Activated CD4-positive, alpha-beta T cell treated with anti-CD3 and anti-CD28 coated beads, Interleukin-2, amount 10 ng/mL, durations not matched to agents 24 days and 14 days (primary cell): ENCODE results near the gene MAN2A1. TPM values are rescaled to one million over a fixed set of nuclear protein-coding genes. Genes with fewer than 3 reads are reported as not detected.

ENCODE experiments used
- DNase-seq: peaks from one replicate; pipeline ENCODE4 v3.0.0; 2022
- H3K27ac Mint-ChIP-seq: one replicate; pipeline ENCODE4 v1.8.0; 2022; ENCODE audit warnings: mild to moderate bottlenecking, mixed read lengths
- H3K27me3 Mint-ChIP-seq: one replicate; pipeline ENCODE4 v1.8.0; 2022; ENCODE audit warnings: mixed read lengths
- H3K36me3 Mint-ChIP-seq: one replicate; pipeline ENCODE4 v1.8.0; 2022; ENCODE audit warnings: low read depth, mild to moderate bottlenecking, mixed read lengths
- H3K4me1 Mint-ChIP-seq: one replicate; pipeline ENCODE4 v1.8.0; 2021; ENCODE audit warnings: mixed read lengths
- H3K4me3 Mint-ChIP-seq: one replicate; pipeline ENCODE4 v1.8.0; 2022; ENCODE audit warnings: mild to moderate bottlenecking, moderate library complexity, mixed read lengths
- H3K9me3 Mint-ChIP-seq: one replicate; pipeline ENCODE4 v1.8.0; 2021; ENCODE audit warnings: mixed read lengths
- intact Hi-C: fragments of 100-400 bp; cut with micrococcal nuclease; formaldehyde crosslinking; loops from one replicate; pipeline ENCODE4 v1.15.1; 2023
- total RNA-seq: library from RNA; stranded (reverse); gene quantifications from 2 replicates; pipeline ENCODE4 v1.2.3, GENCODE V29; 2022

MAN2A1 gene
- total RNA-seq, result 32.9 and 33.6 TPM in 2 replicates

DNA sequence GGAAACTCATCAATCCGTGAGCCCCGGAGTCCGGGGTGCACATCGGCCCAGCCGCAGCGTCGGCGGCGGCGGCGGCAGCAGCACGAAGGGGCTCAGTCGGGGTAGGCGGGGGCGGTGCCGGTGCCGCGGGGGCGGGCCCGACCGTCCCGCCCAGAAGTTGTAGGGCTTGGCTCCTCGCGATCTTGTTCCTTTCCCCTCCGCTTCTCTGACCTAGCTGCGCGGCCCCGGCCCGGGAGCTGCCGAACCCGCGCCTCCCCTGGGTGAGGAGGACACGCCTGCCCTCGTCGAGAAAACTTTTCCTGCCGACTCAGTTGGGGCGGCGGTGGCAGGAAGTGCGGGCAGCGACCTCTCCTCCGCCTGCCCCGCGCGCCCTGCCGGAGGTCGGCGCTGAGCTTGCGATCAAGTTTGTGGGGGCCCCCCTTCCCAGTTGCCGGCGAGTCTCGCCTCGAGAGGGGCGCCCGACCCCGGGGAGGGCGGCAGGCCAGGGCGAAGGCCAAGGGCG is at the start of gene MAN2A1:
MAN2A1 (plus strand) TSS at position 188 of the 502 bp plus-strand sequence. CDS start 491 bp downstream, outside the sequence.
- Mint-ChIP-seq H3K36me3 (peaks cover 12% of the 10 kb centered on the region), H3K4me1 (peaks cover 40% of the 10 kb centered on the region), H3K27me3 (peaks cover 3% of the 10 kb centered on the region), H3K27ac (peak within 1 kb of the TSS; percentile 95), H3K9me3 (peaks cover 6% of the 10 kb centered on the region), H3K4me3 (peak within 1 kb of the TSS; percentile 93)
- intact Hi-C loops, result loop anchor here (1.0 to 10.0 kb wide), 12 partner anchors 98 to 1309 kb away; partner anchors contain the start of gene SLC25A46
- peak; percentile 94 for DNase-seq

GRCh38 chr5:109640976-109641375 is 48.8 kb upstream of the MAN2A1 start:
- no peak for DNase-seq
- Mint-ChIP-seq H3K9me3 (peaks cover 7% of the 10 kb centered on the region), H3K4me3 (no peak overlapping the region), H3K36me3 (no peaks in the 10 kb centered on the region), H3K27ac (no peak overlapping the region), H3K27me3 (peaks cover 4% of the 10 kb centered on the region), H3K4me1 (no peaks in the 10 kb centered on the region)
- intact Hi-C loops, result no loop called here

- peaks cover 7% of the 10 kb centered on the region for H3K9me3 Mint-ChIP-seq
- DNase-seq, result no peak
- H3K27me3 Mint-ChIP-seq, result no peaks in the 10 kb centered on the region
- intact Hi-C loops, result no loop called here
- no peaks in the 10 kb centered on the region for H3K36me3 Mint-ChIP-seq
- no peak overlapping the region for H3K4me3 Mint-ChIP-seq
- no peaks in the 10 kb centered on the region for H3K4me1 Mint-ChIP-seq
- H3K27ac Mint-ChIP-seq, result no peak overlapping the region
These were observed 45.9 kb upstream of the MAN2A1 start for GRCh38 chr5:109643791-109644350.

- H3K4me1 Mint-ChIP-seq, result no peaks in the 10 kb centered on the region
- H3K9me3 Mint-ChIP-seq, result peaks cover 7% of the 10 kb centered on the region
- H3K27ac Mint-ChIP-seq, result no peak overlapping the region
- no peak for DNase-seq
- intact Hi-C loops, result no loop called here
- H3K36me3 Mint-ChIP-seq, result no peaks in the 10 kb centered on the region
- no peak overlapping the region for H3K4me3 Mint-ChIP-seq
- H3K27me3 Mint-ChIP-seq, result no peaks in the 10 kb centered on the region
These were observed 44.9 kb upstream of the MAN2A1 start for GRCh38 chr5:109644829-109645228.

DNA sequence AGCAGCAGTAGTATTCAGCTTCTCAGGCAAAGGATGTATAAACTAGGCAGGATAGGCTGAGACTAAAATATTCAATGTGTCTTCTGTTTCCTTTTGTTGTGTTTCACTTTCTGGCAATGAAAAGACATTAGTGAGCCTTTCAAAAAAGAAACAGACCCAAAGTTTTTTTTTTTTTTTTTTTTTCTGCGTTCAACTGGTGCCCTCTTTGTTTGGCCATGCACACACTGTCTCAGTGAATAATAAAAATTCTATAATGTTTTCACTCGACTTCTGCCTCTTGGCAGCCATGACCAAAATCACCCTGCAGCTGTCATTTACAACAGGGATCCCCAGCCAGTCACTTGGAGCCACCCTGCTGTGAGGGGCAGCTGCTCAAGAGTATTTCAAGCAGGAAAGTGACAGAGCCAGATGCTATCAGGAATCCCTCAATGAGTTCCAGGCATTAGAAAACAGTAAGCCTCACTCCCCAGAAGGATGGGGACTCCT is 44.0 kb upstream of the MAN2A1 start:
- Mint-ChIP-seq H3K9me3 (no peaks in the 10 kb centered on the region), H3K27ac (no peak overlapping the region), H3K27me3 (no peaks in the 10 kb centered on the region), H3K4me3 (no peak overlapping the region), H3K36me3 (no peaks in the 10 kb centered on the region), H3K4me1 (no peaks in the 10 kb centered on the region)
- no peak for DNase-seq
- intact Hi-C loops, result no loop called here

GRCh38 chr5:109649318-109649717 is 40.4 kb upstream of the MAN2A1 start:
- no peaks in the 10 kb centered on the region for H3K27me3 Mint-ChIP-seq
- no peak overlapping the region for H3K27ac Mint-ChIP-seq
- H3K4me1 Mint-ChIP-seq, result no peaks in the 10 kb centered on the region
- H3K9me3 Mint-ChIP-seq, result no peaks in the 10 kb centered on the region
- intact Hi-C loops, result no loop called here
- no peak overlapping the region for H3K4me3 Mint-ChIP-seq
- no peak for DNase-seq
- H3K36me3 Mint-ChIP-seq, result no peaks in the 10 kb centered on the region

- Mint-ChIP-seq H3K36me3 (no peaks in the 10 kb centered on the region), H3K4me3 (no peak overlapping the region), H3K9me3 (no peaks in the 10 kb centered on the region), H3K27ac (no peak overlapping the region), H3K27me3 (no peaks in the 10 kb centered on the region), H3K4me1 (peaks cover 2% of the 10 kb centered on the region)
- no peak for DNase-seq
- intact Hi-C loops, result no loop called here
These were observed 39.2 kb upstream of the MAN2A1 start for GRCh38 chr5:109650493-109650892.

DNA sequence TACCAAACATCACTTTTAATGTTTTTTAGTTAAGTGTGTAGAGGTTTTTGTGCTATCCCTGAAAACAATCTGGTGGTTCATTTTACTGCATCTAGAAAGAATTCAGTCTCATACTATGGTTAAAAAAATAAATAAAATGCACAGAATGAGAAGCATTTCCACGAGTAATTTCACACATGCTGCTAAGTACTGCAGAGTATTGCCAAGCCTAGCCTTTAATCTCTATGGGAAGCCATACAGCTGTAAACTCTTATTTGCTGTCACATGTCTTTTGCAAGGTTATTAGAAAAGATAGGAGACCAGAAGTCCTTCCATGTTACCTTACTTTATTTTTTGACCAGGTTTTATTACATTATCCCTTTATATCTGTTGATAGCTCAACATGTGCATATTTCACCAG is 37.6 kb upstream of the MAN2A1 start:
- Mint-ChIP-seq H3K27me3 (no peaks in the 10 kb centered on the region), H3K36me3 (no peaks in the 10 kb centered on the region)
- intact Hi-C loops, result no loop called here

GRCh38 chr5:109653042-109653441 is 36.7 kb upstream of the MAN2A1 start:
- Mint-ChIP-seq H3K27ac (no peak overlapping the region), H3K36me3 (no peaks in the 10 kb centered on the region), H3K4me3 (no peak overlapping the region), H3K27me3 (no peaks in the 10 kb centered on the region), H3K4me1 (peaks cover 17% of the 10 kb centered on the region), H3K9me3 (no peaks in the 10 kb centered on the region)
- no peak for DNase-seq
- intact Hi-C loops, result no loop called here

More for the DNA sequence above, 37.6 kb upstream of the MAN2A1 start:
- no peak for DNase-seq
- Mint-ChIP-seq H3K27ac (no peak overlapping the region), H3K4me3 (no peak overlapping the region), H3K9me3 (no peaks in the 10 kb centered on the region), H3K4me1 (peaks cover 14% of the 10 kb centered on the region)

DNA sequence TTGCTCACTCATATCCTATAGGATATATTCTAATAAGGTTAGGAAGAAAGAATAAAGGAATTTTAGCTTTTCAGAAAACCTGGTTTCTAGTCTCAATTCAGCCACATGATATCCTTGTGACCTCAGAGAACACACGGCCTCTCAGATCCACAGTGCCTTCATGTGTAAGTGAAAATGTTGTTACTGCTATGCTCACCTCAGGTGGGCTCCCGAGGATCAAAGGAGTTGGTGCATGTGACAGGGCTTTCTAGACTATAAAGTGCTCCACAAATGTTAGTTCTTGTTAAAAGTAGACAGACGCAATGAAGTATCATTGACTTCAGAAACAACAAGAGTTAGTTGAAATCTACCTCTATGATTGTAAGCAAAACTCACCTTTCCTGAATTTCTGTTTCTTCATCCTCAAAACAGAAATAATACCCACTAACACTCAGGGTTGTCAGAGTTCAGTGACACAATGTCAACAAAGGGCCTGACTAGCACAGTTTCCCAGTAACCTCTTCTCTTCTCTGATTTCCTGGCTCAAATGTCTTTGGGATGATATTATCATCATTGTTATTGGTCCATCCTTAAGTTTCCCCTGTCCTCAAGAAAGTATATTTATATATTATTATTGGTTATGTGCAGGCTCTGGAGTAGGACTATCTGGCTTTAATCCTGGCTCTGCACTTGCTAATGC is 36.0 kb upstream of the MAN2A1 start:
- intact Hi-C loops, result no loop called here
- Mint-ChIP-seq H3K4me3 (no peak overlapping the region), H3K36me3 (no peaks in the 10 kb centered on the region), H3K27ac (no peak overlapping the region), H3K4me1 (peaks cover 17% of the 10 kb centered on the region), H3K9me3 (no peaks in the 10 kb centered on the region), H3K27me3 (peaks cover 4% of the 10 kb centered on the region)
- no peak for DNase-seq

DNA sequence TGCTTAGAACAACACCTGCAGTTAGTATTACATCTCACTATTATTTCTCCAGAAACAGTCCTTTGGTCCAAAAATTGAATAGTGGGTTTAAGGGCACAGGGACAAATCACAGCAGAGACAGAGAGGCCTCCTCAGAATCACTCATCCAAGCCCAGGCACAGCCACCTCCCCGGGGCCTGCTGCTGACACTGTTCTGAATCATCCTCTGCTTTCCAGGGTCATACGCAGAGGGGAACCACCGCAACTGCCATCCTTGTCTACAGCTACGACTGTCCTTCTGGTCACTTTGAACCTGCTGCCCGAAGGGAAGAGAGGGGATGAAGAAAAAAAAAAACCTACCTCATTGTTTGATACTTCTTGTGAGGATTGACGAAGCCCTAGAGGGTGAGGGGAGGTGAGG is 35.3 kb upstream of the MAN2A1 start:
- no peak for DNase-seq
- intact Hi-C loops, result no loop called here
- Mint-ChIP-seq H3K4me3 (no peak overlapping the region), H3K36me3 (no peaks in the 10 kb centered on the region), H3K4me1 (peaks cover 17% of the 10 kb centered on the region), H3K27ac (no peak overlapping the region), H3K9me3 (no peaks in the 10 kb centered on the region), H3K27me3 (peaks cover 7% of the 10 kb centered on the region)

DNA sequence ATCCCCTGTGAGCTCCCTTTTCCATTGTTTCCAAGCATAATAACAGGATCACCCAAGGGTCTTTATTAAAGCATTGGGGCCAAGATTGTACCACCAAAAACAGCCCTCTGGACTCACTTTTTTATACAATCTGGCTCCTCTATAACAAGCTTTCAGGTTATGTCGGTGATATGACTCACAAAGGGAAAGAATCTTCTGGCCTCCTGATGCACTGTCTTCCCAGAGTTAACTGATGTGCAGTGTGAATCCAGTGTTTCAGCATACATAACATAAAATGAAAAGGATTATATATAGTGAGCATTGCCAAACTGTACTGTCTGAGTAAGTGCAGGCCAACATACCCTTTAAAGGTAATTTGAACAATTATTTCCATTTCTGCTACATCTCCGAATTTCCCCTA is 33.9 kb upstream of the MAN2A1 start:
- Mint-ChIP-seq H3K36me3 (no peaks in the 10 kb centered on the region), H3K27me3 (peaks cover 14% of the 10 kb centered on the region), H3K9me3 (no peaks in the 10 kb centered on the region), H3K4me1 (peaks cover 17% of the 10 kb centered on the region), H3K27ac (no peak overlapping the region), H3K4me3 (no peak overlapping the region)
- no peak for DNase-seq
- intact Hi-C loops, result no loop called here

DNA sequence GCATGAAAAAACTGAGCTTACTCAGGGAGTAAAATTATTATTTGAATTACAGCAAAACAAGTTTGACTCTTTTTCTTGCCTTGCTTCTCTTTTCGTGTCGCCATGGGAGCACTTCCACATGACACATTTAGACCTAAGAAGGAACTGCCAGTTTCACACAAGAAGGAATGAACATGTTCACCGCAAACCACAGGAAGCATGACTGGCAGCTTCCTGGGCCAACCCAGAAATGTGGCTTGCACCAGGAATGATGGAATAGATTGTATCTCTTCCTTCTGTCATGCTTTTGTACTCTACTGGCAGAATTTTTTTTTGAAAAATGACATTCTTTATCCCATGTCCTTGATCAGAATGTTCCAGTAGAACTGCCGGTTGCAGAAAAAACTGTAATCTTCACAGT is 32.9 kb upstream of the MAN2A1 start:
- intact Hi-C loops, result no loop called here
- H3K4me3 Mint-ChIP-seq, result no peak overlapping the region
- peak; percentile 80 for DNase-seq
- no peaks in the 10 kb centered on the region for H3K9me3 Mint-ChIP-seq
- H3K27me3 Mint-ChIP-seq, result peaks cover 14% of the 10 kb centered on the region
- H3K27ac Mint-ChIP-seq, result peak overlapping the region; percentile 31
- no peaks in the 10 kb centered on the region for H3K36me3 Mint-ChIP-seq
- H3K4me1 Mint-ChIP-seq, result peaks cover 17% of the 10 kb centered on the region

GRCh38 chr5:109659901-109660300 is 29.8 kb upstream of the MAN2A1 start:
- Mint-ChIP-seq H3K4me1 (peaks cover 17% of the 10 kb centered on the region), H3K4me3 (no peak overlapping the region), H3K36me3 (no peaks in the 10 kb centered on the region), H3K27me3 (peaks cover 19% of the 10 kb centered on the region), H3K9me3 (no peaks in the 10 kb centered on the region), H3K27ac (no peak overlapping the region)
- intact Hi-C loops, result no loop called here
- DNase-seq, result no peak
